GM12874 (cell line): Measurements from ENCODE around the gene ALDH3A1.

ENCODE experiments used
- CTCF ChIP-seq: IDR thresholded peaks from 2 replicates; pipeline ENCODE4 v1.5.1; 2011; ENCODE audit warnings: low read depth, mild to moderate bottlenecking, control low read depth, low read length, moderate library complexity; ENCODE audit not compliant: insufficient read depth

Gene ALDH3A1

GRCh38 chr17:19756546-19756945 is 8.4 kb upstream of the ALDH3A1 start:
- TF ChIP-seq CTCF: no peak

- no peak for TF ChIP-seq CTCF
Measured at GRCh38 chr17:19755821-19756510, 7.9 kb upstream of the ALDH3A1 start.

- TF ChIP-seq CTCF: no peak
Measured at GRCh38 chr17:19755392-19755791, 7.3 kb upstream of the ALDH3A1 start.

- 0 out of 2 replicates have a peak, but pooled peaks have one; percentile 13 for TF ChIP-seq CTCF
Measured at GRCh38 chr17:19753661-19754463, 5.8 kb upstream of the ALDH3A1 start.

- no peak for TF ChIP-seq CTCF
Measured at GRCh38 chr17:19753051-19753509, 5.0 kb upstream of the ALDH3A1 start.

GRCh38 chr17:19752216-19753050 is 4.3 kb upstream of the ALDH3A1 start:
- no peak for TF ChIP-seq CTCF

GRCh38 chr17:19750835-19751234 is 2.7 kb upstream of the ALDH3A1 start:
- TF ChIP-seq CTCF: no peak
